Measurements from ENCODE around the gene FRMD4A. TPM values are rescaled to one million over a fixed set of nuclear protein-coding genes. Genes with fewer than 3 reads are reported as not detected.
"Not testable (repeated sequence)": the region's sequence is repeated elsewhere in the genome, so short reads cannot be mapped to it uniquely, and the experiment has no call there.

The FRMD4A gene
- total RNA-seq, 1 donor from 2014 or later, result 0.64 TPM

DNA sequence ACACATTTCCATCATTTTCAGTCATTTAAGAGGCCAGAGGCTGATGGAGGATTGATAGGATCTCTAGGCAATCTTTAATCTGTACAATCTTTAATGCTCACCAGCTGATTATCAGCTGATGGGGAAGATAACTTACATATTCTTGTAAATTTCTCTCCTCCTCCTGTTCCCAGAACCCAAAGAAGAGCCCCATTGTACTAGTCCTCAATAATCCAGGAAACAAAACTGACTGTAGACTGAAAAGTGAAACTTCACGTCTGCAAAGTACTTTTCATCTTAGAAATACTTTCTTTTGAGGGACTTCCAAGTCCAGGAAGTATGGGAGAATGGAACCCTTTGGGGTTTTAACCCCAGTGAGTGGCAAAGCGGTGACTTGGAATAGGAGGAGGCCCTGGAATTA lies 283.3 kb downstream of the FRMD4A start:
- Mint-ChIP-seq H3K27ac (no peak overlapping the region), H3K4me1 (no peaks in the 10 kb centered on the region), H3K27me3 (no peaks in the 10 kb centered on the region), H3K9me3 (peaks cover 4% of the 10 kb centered on the region), H3K36me3 (ENCODE audit: low read depth) (no peaks in the 10 kb centered on the region), H3K4me3 (no peak overlapping the region)
- intact Hi-C loops (cut with micrococcal nuclease), result no loop called here
- TF ChIP-seq, protein P1, sequence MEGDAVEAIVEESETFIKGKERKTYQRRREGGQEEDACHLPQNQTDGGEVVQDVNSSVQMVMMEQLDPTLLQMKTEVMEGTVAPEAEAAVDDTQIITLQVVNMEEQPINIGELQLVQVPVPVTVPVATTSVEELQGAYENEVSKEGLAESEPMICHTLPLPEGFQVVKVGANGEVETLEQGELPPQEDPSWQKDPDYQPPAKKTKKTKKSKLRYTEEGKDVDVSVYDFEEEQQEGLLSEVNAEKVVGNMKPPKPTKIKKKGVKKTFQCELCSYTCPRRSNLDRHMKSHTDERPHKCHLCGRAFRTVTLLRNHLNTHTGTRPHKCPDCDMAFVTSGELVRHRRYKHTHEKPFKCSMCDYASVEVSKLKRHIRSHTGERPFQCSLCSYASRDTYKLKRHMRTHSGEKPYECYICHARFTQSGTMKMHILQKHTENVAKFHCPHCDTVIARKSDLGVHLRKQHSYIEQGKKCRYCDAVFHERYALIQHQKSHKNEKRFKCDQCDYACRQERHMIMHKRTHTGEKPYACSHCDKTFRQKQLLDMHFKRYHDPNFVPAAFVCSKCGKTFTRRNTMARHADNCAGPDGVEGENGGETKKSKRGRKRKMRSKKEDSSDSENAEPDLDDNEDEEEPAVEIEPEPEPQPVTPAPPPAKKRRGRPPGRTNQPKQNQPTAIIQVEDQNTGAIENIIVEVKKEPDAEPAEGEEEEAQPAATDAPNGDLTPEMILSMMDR (IDR thresholded peaks at IDR 0.05), result no peak
- no peak for ATAC-seq (ENCODE audit: low read depth)
- POLR2A ChIA-PET, result no interaction called here
- CTCF ChIA-PET, result no interaction called here
- DNase-seq, result no peak

GRCh38 chr10:14042051-14042450 lies 288.7 kb downstream of the FRMD4A start:
- H3K27me3 Mint-ChIP-seq; H3K27ac Mint-ChIP-seq; DNase-seq; H3K4me3 Mint-ChIP-seq; H3K9me3 Mint-ChIP-seq; POLR2A ChIA-PET; CTCF ChIA-PET; H3K36me3 Mint-ChIP-seq (ENCODE audit: low read depth); intact Hi-C loops (cut with micrococcal nuclease); ATAC-seq (ENCODE audit: low read depth): not testable (repeated sequence)
- H3K4me1 Mint-ChIP-seq, result peaks cover 10% of the 10 kb centered on the region

GRCh38 chr10:14040787-14041631 lies 289.7 kb downstream of the FRMD4A start:
- ATAC-seq (ENCODE audit: low read depth) (no peak), DNase-seq (no peak)
- Mint-ChIP-seq H3K9me3 (no peaks in the 10 kb centered on the region), H3K4me1 (peaks cover 10% of the 10 kb centered on the region), H3K4me3 (peak overlapping the region; percentile 5), H3K27ac (peak overlapping the region; percentile 10), H3K36me3 (ENCODE audit: low read depth) (no peaks in the 10 kb centered on the region), H3K27me3 (peaks cover under 1% of the 10 kb centered on the region)
- ChIA-PET POLR2A (no interaction called here), CTCF (no interaction called here)
- TF ChIP-seq, protein P1 (IDR thresholded peaks at IDR 0.05), result no peak
- intact Hi-C loops (cut with micrococcal nuclease), result no loop called here

GRCh38 chr10:14039968-14040668 lies 290.6 kb downstream of the FRMD4A start:
- Mint-ChIP-seq H3K4me3 (no peak overlapping the region), H3K27ac (no peak overlapping the region), H3K27me3 (peaks cover 2% of the 10 kb centered on the region), H3K36me3 (ENCODE audit: low read depth) (no peaks in the 10 kb centered on the region), H3K4me1 (peaks cover 10% of the 10 kb centered on the region), H3K9me3 (no peaks in the 10 kb centered on the region)
- ATAC-seq (ENCODE audit: low read depth) (no peak), DNase-seq (no peak)
- ChIA-PET CTCF (no interaction called here), POLR2A (no interaction called here)
- intact Hi-C loops (cut with micrococcal nuclease), result no loop called here
- TF ChIP-seq, protein P1 (IDR thresholded peaks at IDR 0.05), result no peak

DNA sequence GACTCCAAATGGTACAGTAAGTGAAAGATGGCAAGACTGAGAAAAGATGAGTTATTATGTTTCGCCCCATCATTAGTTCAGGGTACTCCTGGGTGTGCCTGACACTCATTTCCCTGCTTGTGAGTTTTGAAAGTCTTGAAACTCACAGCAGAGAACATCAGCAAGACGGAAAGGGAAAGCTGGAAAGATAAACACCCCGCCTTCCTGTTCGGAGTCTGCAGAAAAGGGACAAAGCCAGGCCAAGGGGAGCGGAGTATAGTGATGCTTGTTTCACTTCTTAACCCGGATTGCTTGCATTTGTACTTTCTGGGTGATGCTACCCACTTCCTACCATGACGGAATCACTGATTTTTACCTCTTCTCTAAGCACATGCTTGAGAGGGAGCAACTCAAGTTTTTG lies 294.5 kb downstream of the FRMD4A start:
- peaks cover 12% of the 10 kb centered on the region for H3K4me1 Mint-ChIP-seq
- ATAC-seq (ENCODE audit: low read depth) (no peak), DNase-seq (no peak)
- H3K36me3 Mint-ChIP-seq (ENCODE audit: low read depth), result no peaks in the 10 kb centered on the region
- H3K4me3 Mint-ChIP-seq, result no peak overlapping the region
- H3K27ac Mint-ChIP-seq, result no peak overlapping the region
- no peaks in the 10 kb centered on the region for H3K9me3 Mint-ChIP-seq
- TF ChIP-seq, protein P1 (IDR thresholded peaks at IDR 0.05), result no peak
- H3K27me3 Mint-ChIP-seq, result peaks cover 14% of the 10 kb centered on the region
- CTCF ChIA-PET, result no interaction called here
- intact Hi-C loops (cut with micrococcal nuclease), result no loop called here
- POLR2A ChIA-PET, result no interaction called here

Measured in activated B cell treated with CpG ODN at 0.5 μM for 24 hours (primary cell).